NCI-H748 (cell line): ENCODE measurements around the gene GALNT10.

ENCODE experiments used
- DNase-seq: peaks from one replicate; lab custom pipeline; 2025; ENCODE audit not compliant: unreplicated experiment; lab: John Stamatoyannopoulos, UW

Gene GALNT10

DNA sequence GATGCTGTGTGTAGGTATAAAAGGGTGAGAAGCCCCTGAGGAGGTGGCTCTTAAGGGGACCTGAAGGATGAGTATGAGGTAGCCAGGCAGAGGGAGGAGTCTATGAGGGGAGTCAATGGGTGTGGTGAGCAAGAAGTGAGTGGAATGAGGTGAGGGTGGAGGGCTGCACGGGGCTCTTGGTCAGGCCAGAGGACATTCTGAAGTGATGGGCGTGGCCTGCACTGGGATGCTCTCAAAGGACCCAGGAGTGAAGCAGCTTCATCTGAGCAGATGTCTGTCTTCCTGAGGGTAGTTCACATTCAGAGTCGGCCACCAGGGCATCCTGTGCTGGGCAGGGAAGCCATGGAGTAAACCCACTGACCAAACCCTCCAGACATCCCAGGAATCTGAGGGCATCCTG, 210.1 kb downstream of the GALNT10 start:
- no peak for DNase-seq

DNA sequence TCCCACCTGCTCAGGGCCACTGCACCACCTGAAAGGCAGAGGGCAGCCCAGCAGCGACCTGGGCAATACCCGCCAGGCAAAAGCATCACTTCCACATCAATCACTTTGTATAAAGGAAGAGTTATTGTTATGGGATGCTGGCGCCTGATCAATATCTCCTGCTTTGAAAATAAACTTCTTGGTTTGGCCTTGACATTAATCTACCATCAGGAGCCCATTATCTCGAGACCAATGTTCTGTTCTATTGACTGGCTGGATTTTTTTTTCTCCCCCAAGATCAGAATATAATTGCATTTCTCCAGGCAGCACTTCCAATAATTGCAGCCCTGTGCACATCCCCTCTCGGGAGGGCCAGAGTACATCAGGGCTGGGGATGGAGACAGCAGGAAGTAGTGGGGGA, 210.8 kb downstream of the GALNT10 start:
- no peak for DNase-seq

GRCh38 chr5:154401931-154402330, 211.4 kb downstream of the GALNT10 start:
- DNase-seq = no peak

- DNase-seq = no peak
These were observed 212.1 kb downstream of the GALNT10 start for GRCh38 chr5:154402611-154403010.

GRCh38 chr5:154403234-154403633, 212.7 kb downstream of the GALNT10 start:
- DNase-seq = no peak

- DNase-seq = peak; percentile 19
These were observed 213.3 kb downstream of the GALNT10 start for GRCh38 chr5:154403776-154404387.

GRCh38 chr5:154405078-154405792, 214.7 kb downstream of the GALNT10 start:
- peak; percentile 80 for DNase-seq

- no peak for DNase-seq
These were observed 215.7 kb downstream of the GALNT10 start for GRCh38 chr5:154406231-154406630.

DNA sequence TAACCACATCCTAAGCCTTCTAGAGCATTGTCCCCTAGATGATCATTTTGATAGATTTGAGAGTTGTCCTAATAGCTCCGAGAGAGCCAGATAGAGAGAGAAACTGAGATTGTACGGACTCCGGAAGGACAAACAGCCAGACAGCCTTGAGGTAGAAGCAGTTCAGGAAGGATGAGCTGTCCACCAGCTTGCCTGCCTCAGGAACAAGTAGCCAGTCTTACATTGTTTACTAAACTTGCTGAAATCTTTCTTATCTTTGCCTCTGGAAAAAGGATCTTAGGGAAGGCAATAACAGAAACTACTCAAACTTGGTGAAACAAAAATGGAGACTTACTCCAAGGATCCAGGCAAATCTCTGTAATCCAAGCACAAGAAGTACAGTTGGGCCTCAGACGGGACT, 216.3 kb downstream of the GALNT10 start:
- DNase-seq = no peak

- DNase-seq = no peak
These were observed 218.3 kb downstream of the GALNT10 start for GRCh38 chr5:154408811-154409210.

- no peak for DNase-seq
These were observed 218.8 kb downstream of the GALNT10 start for GRCh38 chr5:154409230-154409840.

- DNase-seq = no peak
These were observed 219.5 kb downstream of the GALNT10 start for GRCh38 chr5:154410008-154410407.

DNA sequence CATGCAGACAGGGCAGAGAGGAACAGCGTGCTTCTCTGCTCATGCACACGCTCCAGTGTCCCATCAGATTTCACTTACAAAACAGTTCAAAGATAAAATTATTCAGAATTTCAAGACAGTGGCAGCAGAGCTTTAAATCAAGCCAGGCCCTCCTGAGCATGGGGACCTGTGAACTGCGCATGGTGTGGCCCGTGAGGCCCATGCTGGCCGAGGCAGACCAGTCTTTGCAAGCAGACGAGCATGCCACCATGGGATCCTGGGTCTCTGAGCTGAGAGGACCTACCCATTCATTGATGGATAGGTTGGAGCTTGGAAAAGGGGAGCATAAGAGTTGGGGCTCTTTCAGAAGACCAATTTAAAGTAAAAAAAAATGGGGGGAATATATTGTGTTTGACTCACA, 220.3 kb downstream of the GALNT10 start:
- no peak for DNase-seq

GRCh38 chr5:154411338-154411737, 220.8 kb downstream of the GALNT10 start:
- DNase-seq = no peak

GRCh38 chr5:154412316-154412715, 221.8 kb downstream of the GALNT10 start:
- DNase-seq = no peak

DNA sequence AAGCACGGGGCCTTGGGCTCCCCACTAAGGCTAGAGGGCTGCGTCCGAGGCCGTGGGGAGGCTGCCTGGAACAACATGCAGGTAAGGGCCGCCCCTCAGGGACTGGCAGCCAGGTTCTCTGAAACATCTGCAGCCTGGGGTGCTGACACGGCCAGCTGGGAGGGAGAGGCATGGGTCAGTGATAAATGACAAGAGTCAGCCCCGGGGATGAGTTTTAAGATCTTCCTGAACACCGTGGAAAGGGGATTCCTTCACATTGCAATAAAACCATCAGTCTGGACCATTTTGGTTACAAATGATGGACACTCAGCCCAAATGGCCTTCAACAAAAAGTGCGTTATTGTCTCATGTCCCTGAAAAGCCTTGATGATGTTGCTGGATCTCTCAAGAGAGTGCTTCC, 222.4 kb downstream of the GALNT10 start:
- no peak for DNase-seq

- DNase-seq = no peak
These were observed 224.6 kb downstream of the GALNT10 start for GRCh38 chr5:154415114-154415513.

DNA sequence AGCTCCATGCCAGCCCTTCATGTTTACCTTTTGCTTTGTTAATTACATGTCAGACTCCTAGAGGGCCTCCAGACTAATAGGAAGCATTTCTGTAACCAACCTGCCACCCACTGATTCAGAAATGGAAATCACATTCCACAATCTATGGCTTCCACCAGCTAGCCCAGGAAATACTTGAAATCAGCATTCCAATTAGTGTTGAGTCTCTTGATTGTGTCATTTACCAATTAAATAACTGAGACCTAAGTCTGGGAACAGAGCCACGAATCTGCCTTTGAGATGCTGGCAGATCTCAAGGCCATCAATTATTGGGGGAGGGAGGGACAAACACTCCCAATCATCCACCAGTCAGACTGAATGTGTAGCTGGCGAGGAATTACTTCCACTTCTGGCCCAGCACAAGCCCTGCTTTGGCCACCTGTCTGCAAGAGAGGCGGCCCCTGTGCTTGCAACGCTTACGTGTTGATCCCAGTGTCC, 227.8 kb downstream of the GALNT10 start:
- no peak for DNase-seq

DNA sequence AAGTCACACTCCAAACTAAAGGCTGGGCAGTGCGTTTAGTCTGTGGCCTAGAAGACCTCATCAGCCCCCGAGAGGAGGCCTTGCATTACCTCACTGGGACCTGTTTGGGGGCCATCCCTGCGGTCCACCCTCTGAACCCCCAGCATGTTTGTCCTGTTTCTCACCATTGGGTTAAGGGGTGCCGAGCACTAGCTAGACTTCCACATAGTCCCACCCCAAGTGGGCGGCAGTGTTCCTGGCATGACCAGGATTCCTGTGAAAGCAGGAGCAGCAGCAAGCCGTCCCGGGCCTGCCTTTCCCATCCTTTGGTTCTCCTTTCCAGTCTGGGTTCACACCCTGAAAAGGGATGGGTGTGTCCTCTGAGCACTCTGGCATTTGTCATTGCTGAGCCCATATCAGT, 228.7 kb downstream of the GALNT10 start:
- DNase-seq = no peak

DNA sequence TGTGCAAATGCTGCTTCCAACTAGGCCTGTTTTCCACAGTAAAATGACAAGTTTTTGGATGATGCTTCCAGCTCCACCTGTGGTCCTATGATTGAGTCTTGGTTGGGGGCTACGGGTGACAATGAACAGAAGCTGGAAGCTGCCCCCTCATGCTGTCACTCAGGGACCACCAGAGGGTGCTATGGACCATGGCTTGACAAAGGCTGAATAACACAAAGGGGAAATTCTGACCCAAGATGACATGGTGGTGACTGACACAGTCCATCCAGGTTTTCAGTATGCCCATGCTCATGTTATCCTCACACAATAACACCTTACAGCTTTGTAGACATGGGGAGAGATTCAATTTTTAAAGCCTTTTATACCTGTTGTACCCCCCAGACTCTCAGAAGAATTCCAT, 231.3 kb downstream of the GALNT10 start:
- peak; percentile 33 for DNase-seq

DNA sequence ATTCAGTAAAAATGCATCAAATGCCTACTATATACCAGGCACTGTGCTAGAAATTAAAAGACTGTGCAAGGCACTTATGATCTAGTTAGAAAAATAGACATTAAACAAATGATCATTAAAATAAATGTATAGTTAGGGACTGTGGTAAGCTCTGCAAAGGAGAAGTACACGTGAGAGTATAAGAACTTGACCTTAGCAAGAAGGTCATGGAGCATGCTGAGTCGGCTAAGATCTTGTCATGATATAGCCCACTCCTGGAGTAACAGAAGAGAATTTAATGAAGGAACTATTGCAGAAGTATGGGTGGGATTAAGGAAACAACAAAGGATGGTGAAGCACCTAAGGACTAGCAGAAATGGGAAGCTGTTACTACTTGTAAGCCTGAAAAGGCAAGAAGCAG, 231.8 kb downstream of the GALNT10 start:
- no peak for DNase-seq

- no peak for DNase-seq
These were observed 237.7 kb downstream of the GALNT10 start for GRCh38 chr5:154428208-154428607.
